ENCODE measurements around the gene SRSF9. TPM values are rescaled to one million over a fixed set of nuclear protein-coding genes. Genes with fewer than 3 reads are reported as not detected.
A peak's percentile ranks its signal among the peaks of the same experiment; 100 is the strongest.

SRSF9 gene
- total and polyA plus RNA-seq, 2 of the 4 experiments (the other 2 are of a cell fraction): 102 to 143 TPM

DNA sequence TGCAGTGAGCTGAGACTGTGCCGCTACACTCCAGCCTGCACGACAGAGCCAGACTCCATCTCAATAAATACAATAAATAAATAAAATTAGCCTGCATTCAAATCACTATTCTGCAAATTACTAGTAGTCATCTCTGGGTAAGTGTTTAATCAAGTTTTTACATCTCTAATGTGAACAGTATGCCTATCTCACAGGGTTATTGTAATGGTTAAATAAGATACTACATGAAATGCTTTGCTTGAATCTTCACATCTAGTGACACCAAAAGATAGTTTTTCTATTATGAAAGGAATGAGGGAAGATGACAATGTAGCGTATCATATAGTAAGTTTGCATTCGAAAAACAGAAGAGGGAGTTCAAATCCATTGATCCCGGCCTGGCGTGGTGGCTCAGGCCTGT, 2.1 kb downstream of the SRSF9 start:
- CTCF ChIA-PET: interaction anchor here (1.6 to 1.7 kb wide), 2 partner anchors 9 to 29 kb away, joined by 5 to 6 read pairs; no protein-coding TSS in a partner anchor
- intact Hi-C loops (cut with micrococcal nuclease): no loop called here
- TF ChIP-seq FOS (IDR thresholded peaks at IDR 0.05; ENCODE audit: low read depth, low read length): no peak
- TF ChIP-seq MAFK (IDR thresholded peaks at IDR 0.05; ENCODE audit: low read depth, low read length): no peak
- Histone ChIP-seq H3K4me1 (ENCODE audit: control insufficient read depth, insufficient read depth, low read length) (peaks cover 4% of the 10 kb centered on the region; the same call in 1 of the 2 replicates), H4K8ac (ENCODE audit: low read depth in 2 of 2, low read length in 2 of 2) (no peak overlapping the region), H3K27me3 (ENCODE audit: control insufficient read depth, insufficient read depth, low read length) (no peaks in the 10 kb centered on the region), H3K4me3 (ENCODE audit: insufficient read depth, low read depth, low read length) (no peak overlapping the region), H2AFZ (replicated peaks; ENCODE audit: low read length, poor library complexity) (no peak overlapping the region), H2BK5ac (ENCODE audit: low read depth, low read length, poor library complexity, severe bottlenecking) (no peak overlapping the region), H3K36me3 (ENCODE audit: control insufficient read depth, insufficient read depth, low read length) (peaks cover 33% of the 10 kb centered on the region), H4K5ac (ENCODE audit: low read depth, low read length) (no peak overlapping the region), H4K20me1 (ENCODE audit: insufficient read depth, low read length) (peaks cover 50% of the 10 kb centered on the region), H3K9ac (ENCODE audit: low read depth, low read length) (no peak overlapping the region), H3K56ac (ENCODE audit: extremely low read depth, insufficient read depth, low read length) (no peak overlapping the region), H4K91ac (ENCODE audit: insufficient read depth, low read depth, low read length) (no peak overlapping the region), H3K18ac (ENCODE audit: low read depth, low read length) (no peak overlapping the region), H3K4me2 (ENCODE audit: low read depth, low read length) (no peak overlapping the region), H2AK5ac (ENCODE audit: low read depth, low read length) (no peak overlapping the region), H3K9me3 (ENCODE audit: control insufficient read depth, insufficient read depth, low read length) (no peaks in the 10 kb centered on the region), H2AK9ac (replicated peaks; ENCODE audit: low read depth, low read length, poor library complexity) (no peak overlapping the region), H3K27ac (ENCODE audit: insufficient read depth, low read length) (no peak overlapping the region), H3K79me1 (ENCODE audit: low read depth in 1 of 2, low read length in 2 of 2) (peaks cover 28 to 64% of the 10 kb centered on the region in 2 experiments), H3K23ac (ENCODE audit: low read depth, low read length) (no peak overlapping the region), H3K4ac (ENCODE audit: low read depth, low read length) (no peak overlapping the region), H2BK15ac (ENCODE audit: low read depth, low read length) (no peak overlapping the region), H3K9me1 (ENCODE audit: insufficient read depth, low read length) (no peaks in the 10 kb centered on the region), H3K14ac (replicated peaks; ENCODE audit: low read depth, low read length) (no peak overlapping the region), H2BK20ac (ENCODE audit: low read depth, low read length) (no peak overlapping the region), H2BK120ac (ENCODE audit: low read depth, low read length) (no peak overlapping the region)
- BruUV-seq (replicated peaks): TSS peak; percentile 26
- WGBS, 2 experiments (ENCODE audit: extremely low coverage in 2 of 2, insufficient read length in 1 of 2): 100% methylated on average over 1 of the region's 6 CpGs; no CpG with 5 or more reads in 1 of the 2 experiments
- dilution Hi-C loops (cut with HindIII; ENCODE audit: low sequenced_read_pairs, unreplicated experiment): no loop called here
- POLR2A ChIA-PET (ENCODE audit: unreplicated experiment): no interaction called here
- DNase-seq (no peak), ATAC-seq (ENCODE audit: low read depth) (no peak)
- in situ Hi-C loops (cut with MboI; ENCODE audit: low sequenced_read_pairs): no loop called here
